GM19463 (cell line): Measurements from ENCODE around the gene DAAM2.

Experiments used
- ATAC-seq: cut with Tn5 transposase; IDR thresholded peaks from one replicate; pipeline ENCODE4 v1.9.1; 2021; ENCODE audit warnings: mild to moderate bottlenecking, moderate library complexity; ENCODE audit not compliant: unreplicated experiment

The DAAM2 gene

GRCh38 chr6:39816747-39817146 lies 24.6 kb downstream of the DAAM2 start:
- ATAC-seq = no peak

GRCh38 chr6:39818695-39819094 lies 26.5 kb downstream of the DAAM2 start:
- no peak for ATAC-seq

GRCh38 chr6:39819228-39819627 lies 27.1 kb downstream of the DAAM2 start:
- ATAC-seq = no peak

DNA sequence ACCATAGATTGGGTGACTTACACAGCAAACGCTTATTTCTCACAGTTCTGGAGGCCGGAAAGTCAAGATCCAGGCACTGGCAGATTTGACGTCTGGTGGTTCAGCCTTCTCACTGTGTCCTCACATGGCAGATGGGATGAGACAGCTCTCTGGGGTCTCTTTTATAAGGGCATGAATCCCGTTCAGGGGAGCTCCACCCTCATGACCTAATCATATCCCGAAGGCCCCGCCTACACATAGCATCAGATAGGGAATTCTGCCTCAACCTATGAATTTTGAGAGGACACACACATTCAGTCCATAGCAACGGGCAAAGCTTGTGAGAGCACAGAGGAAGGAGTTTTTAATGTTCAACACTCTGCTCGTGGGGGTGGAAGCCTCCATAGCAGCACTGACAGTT lies 27.5 kb downstream of the DAAM2 start:
- ATAC-seq = no peak

DNA sequence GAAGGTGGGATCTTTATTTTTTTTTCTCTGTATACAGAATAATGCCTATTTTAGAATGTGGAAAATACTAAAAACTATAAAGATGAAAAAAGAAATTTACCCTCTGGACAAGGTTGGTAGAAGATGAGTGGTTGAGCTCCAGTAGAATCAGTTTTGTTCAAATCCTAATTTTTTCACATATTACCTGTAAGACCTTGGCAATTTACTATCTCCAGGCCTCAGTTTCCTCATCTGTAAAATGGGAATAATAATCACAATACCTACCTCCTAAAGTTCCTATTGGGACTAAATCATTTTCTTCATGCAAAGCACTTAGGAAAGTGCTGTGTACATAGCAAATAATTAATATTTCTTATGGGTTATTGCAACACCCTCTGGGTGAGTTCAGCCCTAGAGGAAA lies 28.4 kb downstream of the DAAM2 start:
- no peak for ATAC-seq

- ATAC-seq = no peak
Observed at GRCh38 chr6:39821046-39821740, 29.0 kb downstream of the DAAM2 start.

DNA sequence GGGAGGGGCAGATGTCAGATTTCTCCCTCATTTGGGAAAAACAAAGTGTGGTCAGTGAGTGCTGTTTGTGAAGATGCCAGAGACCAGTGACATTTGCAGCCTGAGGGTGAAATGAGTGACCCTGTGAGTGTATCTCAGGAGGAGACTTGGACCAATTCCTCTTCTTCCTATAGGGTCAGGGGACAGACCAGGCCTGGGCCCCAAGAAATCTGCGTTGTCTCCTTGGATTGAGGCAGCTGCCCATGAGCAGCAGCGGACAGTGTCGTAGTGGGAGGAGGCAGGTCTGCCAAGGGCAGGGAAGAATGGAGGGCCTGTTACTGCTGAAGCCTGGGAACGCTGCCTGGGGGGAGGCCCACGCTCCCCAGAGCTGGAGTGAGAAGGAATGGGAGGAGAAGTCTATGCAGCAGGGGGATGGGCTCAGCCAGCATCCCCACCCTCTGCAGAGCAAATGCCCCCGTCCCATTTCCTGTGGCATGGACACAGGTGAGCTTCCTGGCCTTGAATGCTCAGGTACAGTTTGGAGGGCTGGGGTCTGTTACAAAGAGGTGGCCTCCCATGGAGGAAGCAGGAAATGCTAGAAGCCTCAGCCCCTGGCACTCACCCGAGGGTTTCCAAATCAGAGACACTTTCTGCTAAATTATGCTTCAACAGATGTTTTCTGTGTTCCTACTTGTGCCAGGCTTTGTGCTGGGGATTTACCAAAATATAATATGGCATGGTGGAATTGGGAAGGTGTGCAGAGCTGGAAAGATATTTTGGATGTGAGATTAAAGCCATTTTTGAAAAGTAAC lies 29.8 kb downstream of the DAAM2 start:
- no peak for ATAC-seq

- no peak for ATAC-seq
Observed at GRCh38 chr6:39822846-39823815, 31.0 kb downstream of the DAAM2 start.

DNA sequence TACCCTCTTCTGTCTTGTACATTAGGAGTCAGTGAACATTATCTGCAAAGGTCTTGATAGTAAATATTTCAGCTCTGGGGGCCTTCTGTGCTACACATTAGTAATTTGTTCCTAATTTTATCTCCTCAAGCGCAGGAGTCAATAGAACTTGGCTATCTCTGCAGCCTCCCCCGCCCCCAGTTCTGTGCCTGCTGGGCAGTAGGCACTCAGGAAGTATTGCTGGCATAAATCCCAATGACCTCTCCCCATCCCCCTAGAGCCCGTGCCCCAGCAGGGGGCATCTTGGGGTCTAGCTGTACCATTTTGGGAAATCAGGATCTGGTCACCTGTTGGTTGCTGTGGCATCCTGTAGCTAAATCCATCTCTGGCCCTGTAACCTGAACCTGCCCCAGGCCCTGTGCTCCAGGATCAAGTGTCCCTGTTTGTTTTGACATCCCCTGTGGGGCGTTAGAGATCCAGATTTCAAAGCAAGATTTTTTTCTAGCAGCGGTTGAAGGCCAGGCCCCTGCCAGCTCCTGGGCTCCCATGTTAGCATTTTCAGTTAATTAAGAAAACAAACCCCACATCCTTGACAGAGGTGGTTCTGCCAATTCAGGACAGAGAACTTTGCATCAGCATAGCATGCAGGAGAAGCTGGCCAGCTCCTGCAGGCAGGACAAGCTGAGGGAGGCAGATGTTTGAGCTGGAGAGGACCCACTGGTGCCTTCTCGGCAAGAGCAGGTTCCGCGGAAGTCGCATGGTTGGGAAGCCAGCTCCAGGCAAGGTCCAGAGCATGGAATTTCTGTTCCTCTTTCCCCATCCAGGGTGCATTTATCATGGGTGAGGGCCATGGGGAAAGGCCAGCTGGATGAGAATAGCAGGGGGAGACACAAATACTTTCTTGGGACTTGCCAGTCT lies 32.1 kb downstream of the DAAM2 start:
- no peak for ATAC-seq

DNA sequence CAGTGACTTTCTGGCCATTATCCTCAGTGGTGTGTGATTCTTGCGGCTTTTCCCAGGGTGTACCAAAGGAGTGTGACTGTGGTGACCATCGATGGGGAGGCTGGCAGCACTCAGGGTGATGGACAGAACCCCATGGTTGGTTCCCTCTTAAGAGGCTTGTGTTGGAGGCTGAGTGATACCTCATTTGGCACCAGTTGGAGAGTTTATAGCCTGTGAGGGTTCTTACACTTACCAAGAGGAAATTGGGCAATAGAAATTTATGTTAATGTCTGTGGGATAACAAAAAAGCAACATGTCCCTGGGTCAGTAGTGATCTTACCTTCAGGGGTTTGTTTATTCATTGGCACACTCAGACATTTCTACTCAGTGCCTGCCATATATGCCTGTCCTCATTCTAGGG lies 37.2 kb downstream of the DAAM2 start:
- no peak for ATAC-seq

- no peak for ATAC-seq
Observed at GRCh38 chr6:39830444-39830843, 38.3 kb downstream of the DAAM2 start.

- no peak for ATAC-seq
Observed at GRCh38 chr6:39831701-39832100, 39.5 kb downstream of the DAAM2 start.

GRCh38 chr6:39834278-39834677 lies 42.1 kb downstream of the DAAM2 start:
- ATAC-seq = no peak

GRCh38 chr6:39834866-39835265 lies 42.7 kb downstream of the DAAM2 start:
- no peak for ATAC-seq

GRCh38 chr6:39835821-39836295 lies 43.7 kb downstream of the DAAM2 start:
- ATAC-seq = no peak

GRCh38 chr6:39836606-39837005 lies 44.4 kb downstream of the DAAM2 start:
- ATAC-seq = no peak

DNA sequence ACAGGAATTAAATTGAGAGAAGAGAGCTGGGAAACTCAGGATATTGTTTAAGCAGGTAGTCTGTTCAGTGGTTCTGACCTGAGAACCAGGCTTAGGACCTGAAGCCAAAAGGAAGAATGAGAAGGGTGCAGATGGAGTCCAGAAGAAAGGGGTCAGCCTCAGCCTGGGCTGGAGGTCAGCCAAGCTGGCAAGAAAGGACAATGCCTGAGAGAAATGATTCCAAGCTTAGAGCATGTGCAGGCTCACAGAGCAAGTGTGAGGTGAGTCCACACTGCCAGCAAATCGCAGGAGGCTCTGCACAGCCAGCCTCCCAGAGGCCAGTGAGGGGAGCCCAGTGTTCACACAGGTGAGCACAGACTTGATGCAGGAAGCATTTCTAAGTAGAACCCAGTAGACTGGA lies 47.3 kb downstream of the DAAM2 start:
- no peak for ATAC-seq

GRCh38 chr6:39840781-39841180 lies 48.6 kb downstream of the DAAM2 start:
- ATAC-seq = no peak

DNA sequence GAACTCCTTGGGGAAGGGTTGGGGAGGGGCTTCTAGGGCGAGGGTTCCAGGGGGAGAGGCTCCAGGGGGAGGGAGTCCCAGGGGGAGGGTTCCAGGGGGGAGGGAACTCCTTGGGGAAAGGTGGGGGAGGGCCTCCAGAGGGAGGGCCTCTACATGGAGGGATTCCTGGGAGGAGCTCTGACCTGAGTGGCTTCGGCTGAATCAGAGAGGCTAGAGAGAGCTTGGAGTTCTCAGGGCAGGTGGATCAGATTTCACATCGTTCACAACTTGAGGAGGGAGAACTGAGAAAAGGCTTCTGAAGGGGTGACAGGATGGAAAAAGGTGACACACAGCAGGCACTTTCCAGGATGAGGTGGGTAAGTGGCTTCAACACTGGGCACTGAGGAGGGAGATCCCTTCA lies 49.1 kb downstream of the DAAM2 start:
- ATAC-seq = no peak

GRCh38 chr6:39841923-39842322 lies 49.7 kb downstream of the DAAM2 start:
- ATAC-seq = no peak
